ENCODE measurements around the gene DUSP8.
"Not testable (repeated sequence)": the region's sequence is repeated elsewhere in the genome, so short reads cannot be mapped to it uniquely, and the experiment has no call there.

Gene DUSP8, protein sequence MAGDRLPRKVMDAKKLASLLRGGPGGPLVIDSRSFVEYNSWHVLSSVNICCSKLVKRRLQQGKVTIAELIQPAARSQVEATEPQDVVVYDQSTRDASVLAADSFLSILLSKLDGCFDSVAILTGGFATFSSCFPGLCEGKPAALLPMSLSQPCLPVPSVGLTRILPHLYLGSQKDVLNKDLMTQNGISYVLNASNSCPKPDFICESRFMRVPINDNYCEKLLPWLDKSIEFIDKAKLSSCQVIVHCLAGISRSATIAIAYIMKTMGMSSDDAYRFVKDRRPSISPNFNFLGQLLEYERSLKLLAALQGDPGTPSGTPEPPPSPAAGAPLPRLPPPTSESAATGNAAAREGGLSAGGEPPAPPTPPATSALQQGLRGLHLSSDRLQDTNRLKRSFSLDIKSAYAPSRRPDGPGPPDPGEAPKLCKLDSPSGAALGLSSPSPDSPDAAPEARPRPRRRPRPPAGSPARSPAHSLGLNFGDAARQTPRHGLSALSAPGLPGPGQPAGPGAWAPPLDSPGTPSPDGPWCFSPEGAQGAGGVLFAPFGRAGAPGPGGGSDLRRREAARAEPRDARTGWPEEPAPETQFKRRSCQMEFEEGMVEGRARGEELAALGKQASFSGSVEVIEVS

DNA sequence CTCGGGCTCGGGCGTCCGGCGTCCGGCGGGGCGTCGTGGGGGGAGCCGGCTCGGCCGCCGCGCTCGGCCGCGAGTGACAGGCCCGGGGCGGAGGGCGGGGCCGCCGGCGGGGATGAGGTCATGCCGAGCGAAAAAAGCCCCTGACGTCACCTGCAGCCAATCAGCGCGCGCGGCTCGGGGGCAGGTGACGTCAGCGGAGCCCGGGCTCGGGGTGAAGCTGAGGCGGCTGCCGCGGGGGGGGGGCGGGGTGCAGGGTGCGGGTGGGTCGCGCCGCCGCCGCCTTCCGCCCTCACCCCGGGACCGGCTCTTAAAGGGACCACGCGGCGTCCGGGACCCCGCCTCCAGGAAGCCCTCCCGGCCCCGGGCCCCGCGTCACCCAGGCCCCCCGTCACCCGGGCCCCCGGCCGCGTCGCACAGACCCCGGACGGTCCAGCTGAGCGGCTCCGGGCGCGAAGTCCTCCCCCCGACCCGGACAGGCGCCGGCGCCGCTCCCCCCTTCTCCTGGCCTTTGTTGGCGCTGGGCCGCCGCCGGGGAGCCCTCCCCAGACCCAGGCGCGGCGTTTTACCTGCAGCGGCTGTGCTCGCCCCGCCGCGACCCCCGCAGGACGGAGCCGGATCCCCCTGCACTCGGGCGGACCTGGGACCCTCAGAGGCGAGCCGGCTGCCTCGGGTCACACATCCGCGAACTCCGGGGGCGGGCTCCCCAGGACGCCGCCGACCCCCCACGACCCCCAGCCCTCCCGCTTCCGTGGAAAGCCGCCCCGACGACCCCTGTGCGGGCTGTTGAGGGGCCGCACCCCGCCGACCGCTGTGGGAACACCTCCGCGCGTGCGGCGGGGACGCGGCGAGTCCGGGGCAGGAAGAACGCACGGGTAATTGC, at the start of gene DUSP8:
TSS of gene DUSP8 (minus strand) at position 75 of the 880 bp plus-strand sequence. CDS start 6,445 bp downstream, outside the sequence.
- no peak for FAIRE-seq
- DNase-seq (ENCODE audit: low spot score): peak; percentile 78

- DNase-seq (ENCODE audit: low spot score) (no peak), FAIRE-seq (no peak)
Measured at GRCh38 chr11:1619449-1619848, 47.4 kb upstream of the DUSP8 start.

DNA sequence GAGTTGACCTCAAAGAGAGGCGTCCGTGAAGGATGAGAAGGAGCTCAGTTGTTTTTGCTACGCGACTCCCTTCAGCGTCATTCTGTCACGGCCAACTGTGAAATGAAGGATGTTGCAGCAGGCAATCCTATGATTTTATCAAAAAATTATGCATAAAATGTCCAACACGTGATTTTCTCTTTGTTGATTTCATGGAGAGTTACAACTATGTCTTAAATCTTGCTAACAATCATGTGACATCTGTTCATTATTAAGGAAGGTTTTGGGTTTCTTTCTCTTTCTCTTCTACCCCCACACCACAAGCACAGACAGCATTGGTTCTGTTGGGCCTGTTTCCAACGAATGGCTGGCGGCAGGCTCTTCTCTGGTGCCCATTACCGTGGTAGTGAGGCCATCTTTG, 46.2 kb upstream of the DUSP8 start:
- FAIRE-seq: no peak
- no peak for DNase-seq (ENCODE audit: low spot score)

- FAIRE-seq: no peak
- DNase-seq (ENCODE audit: low spot score): no peak
Measured at GRCh38 chr11:1608363-1608762, 36.3 kb upstream of the DUSP8 start, which contains the start of gene KRTAP5-3. Gene KRTAP5-3, minus strand, starts transcription at chr11:1608463. Its CDS starts 78 bp downstream, at chr11:1608385.

- FAIRE-seq; DNase-seq (ENCODE audit: low spot score): not testable (repeated sequence)
Measured at GRCh38 chr11:1607901-1608300, 35.8 kb upstream of the DUSP8 start.

- FAIRE-seq; DNase-seq (ENCODE audit: low spot score): not testable (repeated sequence)
Measured at GRCh38 chr11:1607156-1607845, 35.2 kb upstream of the DUSP8 start.

- not testable (repeated sequence) for DNase-seq (ENCODE audit: low spot score); FAIRE-seq
Measured at GRCh38 chr11:1605923-1606322, 33.9 kb upstream of the DUSP8 start.

- FAIRE-seq: no peak
Measured at GRCh38 chr11:1604711-1605110, 32.6 kb upstream of the DUSP8 start.

GRCh38 chr11:1604181-1604580, 32.1 kb upstream of the DUSP8 start:
- DNase-seq (ENCODE audit: low spot score): no peak
- no peak for FAIRE-seq

More at GRCh38 chr11:1604711-1605110, 32.6 kb upstream of the DUSP8 start:
- DNase-seq (ENCODE audit: low spot score): no peak

DNA sequence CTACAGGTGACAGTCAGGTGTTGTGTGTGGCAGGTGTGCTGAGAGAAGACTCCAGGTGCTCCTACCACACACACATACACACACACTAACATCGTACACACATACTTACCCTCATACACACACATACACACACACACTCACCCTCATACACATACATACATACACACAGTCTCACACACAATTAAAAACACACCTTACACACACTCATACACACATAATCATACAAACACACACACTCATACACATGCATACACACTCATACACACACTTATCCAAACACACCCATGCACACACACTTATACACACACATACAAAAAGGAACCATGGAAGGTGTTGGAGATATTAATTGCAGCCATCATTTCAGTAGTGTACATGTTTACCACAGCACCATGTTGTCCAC, 31.6 kb upstream of the DUSP8 start:
- DNase-seq (ENCODE audit: low spot score): no peak
- no peak for FAIRE-seq

DNA sequence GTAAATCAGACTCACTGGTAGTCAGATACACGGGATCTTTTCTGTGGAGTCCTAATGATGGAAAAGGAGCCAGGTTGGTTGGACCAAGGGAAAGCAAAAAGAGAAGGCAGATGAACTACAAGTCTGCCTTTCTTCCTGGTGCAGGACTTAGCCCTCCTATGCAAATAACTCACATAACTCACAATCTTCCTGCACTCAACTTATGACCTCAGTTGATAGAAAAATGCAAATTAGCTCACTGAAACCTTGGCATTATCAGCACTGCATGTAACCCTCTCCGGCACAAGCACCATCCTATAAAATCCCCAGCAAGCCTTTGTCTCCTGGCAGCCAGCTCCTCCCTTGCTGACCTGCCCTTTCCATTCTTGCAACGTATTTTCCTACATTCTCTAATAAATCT, 29.6 kb upstream of the DUSP8 start:
- DNase-seq (ENCODE audit: low spot score); FAIRE-seq: not testable (repeated sequence)

- no peak for FAIRE-seq
- DNase-seq (ENCODE audit: low spot score): no peak
Measured at GRCh38 chr11:1600626-1601025, 28.6 kb upstream of the DUSP8 start.

DNA sequence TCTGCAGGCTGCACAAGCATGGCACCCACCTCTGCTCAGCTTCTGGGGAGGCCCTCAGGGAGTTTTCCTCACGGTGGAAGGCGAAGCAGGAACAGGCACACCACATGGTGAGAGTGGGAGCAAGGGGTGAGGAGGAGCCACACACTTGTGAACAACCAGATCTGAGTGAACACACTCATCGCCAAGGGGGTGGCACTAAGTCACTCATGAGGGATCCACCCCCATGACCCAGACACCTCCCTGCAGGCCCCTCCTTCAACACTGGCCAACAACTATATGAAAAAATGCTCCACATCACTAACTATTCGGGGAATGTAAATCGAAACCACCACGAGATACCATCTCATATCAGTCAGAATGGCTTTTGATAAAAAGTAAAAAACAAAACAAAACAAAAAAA, 26.7 kb upstream of the DUSP8 start:
- no peak for DNase-seq (ENCODE audit: low spot score)
- FAIRE-seq: no peak

DNA sequence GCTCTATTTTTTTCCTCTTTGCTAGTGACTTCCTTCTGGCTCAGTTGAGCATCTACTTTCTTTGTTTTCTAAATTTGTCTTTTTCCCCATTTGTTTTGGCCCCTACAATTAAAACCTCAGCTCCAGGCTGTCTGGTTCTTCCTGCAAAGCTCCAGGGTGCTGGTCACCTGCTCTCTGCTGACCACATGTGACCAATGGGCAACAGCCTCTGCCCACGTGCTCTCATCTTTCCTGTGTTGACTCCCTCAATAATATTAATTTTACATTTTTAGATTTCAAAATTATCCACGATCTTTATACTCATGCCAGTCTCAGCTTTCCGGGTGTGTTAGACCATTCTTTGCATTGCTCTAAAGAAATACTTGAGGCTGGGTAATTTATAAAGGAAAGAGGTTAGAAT, 26.3 kb upstream of the DUSP8 start:
- FAIRE-seq: not testable (repeated sequence)

DNA sequence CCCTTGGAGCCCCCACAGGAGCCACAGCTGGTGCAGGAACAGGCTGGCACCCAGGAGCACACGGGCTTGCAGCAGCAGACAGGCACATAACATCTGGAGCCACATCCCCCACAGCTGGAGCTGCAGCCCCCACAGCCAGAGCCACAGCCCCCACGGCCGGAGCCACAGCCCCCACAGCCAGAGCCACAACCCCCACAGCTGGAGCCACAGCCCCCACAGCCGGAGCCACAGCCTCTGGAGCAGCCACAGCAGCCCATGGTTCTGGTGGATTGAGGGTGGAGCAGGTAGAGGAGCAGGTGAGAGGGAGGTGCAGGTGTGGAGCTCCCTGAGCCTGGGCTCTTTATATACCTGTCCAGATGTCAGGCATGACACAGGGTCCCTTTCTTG, 25.9 kb upstream of the DUSP8 start, which contains the start of gene KRTAP5-2:
TSS of gene KRTAP5-2 (minus strand) at position 301 of the 387 bp plus-strand sequence. CDS start at position 257, 44 bp downstream.
- FAIRE-seq (no peak), DNase-seq (ENCODE audit: low spot score) (no peak)

More for the DNA sequence above, 26.3 kb upstream of the DUSP8 start:
- DNase-seq (ENCODE audit: low spot score): not testable (repeated sequence)

GRCh38 chr11:1597331-1597993, 25.4 kb upstream of the DUSP8 start:
- DNase-seq (ENCODE audit: low spot score) (no peak), FAIRE-seq (no peak)

DNA sequence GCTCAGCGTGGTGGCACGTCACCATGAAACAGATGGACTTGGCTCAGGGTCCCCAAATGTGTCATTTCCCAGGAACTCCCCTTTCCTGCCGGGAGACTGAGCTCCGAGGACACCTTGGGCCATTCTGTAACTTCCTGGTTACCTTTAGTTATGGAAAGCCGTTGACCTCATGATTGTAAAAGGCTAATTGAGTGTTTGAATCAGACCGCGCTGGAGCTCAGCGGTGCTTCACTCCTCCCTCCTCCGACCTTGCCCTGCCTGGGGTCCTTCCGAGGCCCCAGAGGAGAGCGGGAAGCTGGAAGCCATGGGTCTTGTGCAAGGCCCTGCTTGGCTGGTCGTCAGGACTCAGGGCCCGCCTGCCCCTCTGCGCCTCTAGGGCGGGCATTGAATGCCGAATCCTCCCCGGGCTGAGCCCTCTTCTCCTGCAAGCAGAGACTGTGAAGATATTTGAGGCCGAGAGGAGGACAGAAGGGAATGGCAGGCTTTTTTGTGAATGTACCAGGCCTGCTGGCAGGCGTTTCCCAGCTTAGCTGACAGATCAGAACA, 24.6 kb upstream of the DUSP8 start:
- DNase-seq (ENCODE audit: low spot score); FAIRE-seq: not testable (repeated sequence)

DNA sequence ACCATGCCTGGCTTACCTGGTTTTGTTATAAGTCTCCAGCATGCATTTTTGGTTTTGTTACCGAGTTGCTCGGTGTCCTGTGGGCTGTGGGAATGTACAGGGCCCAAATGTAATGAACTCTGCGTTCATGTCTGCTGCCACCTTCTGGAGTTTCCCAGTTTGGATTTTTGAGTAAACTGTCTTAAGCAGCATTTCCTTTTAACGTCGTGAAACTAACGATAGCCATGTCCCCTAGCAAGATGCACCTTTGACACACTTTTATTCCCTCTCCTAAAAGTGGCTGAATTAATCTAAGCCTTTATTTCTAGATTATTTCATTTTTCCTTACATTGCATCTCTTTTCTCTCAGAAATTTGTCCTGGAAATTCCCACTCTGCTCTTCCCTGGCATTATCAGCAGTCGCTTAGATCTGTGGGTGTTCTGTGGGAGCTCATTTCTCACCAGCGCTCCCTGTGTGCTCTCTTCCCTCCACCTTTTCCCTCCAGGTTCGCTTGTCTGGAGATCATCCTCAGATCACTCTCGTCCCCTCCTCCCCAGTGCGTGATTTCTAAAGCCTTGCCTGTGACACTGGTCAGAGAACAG, 24.0 kb upstream of the DUSP8 start:
- not testable (repeated sequence) for FAIRE-seq; DNase-seq (ENCODE audit: low spot score)

DNA sequence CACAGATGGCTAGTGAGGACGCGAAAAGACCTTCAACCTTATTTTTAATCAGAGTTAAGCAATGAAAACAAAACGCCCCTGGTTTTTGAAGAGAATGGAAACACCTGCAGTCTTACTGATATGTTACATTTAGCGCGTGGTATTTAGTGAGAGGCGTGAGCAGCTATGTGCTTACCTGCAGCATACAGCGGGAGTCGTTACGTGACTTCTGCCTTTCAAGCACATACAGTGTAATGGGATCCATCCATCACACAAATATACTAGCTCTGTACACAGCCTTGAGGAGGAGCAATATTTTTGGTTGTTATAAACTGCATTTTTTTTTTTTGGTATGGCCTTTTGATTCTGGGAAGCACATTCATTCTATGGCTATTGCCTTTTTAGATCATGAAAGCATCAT, 20.6 kb upstream of the DUSP8 start:
- FAIRE-seq: no peak
- DNase-seq (ENCODE audit: low spot score): no peak

Measured in RCC 7860 (cell line).